Measurements from ENCODE around the gene SH3GL3.

SH3GL3 gene

DNA sequence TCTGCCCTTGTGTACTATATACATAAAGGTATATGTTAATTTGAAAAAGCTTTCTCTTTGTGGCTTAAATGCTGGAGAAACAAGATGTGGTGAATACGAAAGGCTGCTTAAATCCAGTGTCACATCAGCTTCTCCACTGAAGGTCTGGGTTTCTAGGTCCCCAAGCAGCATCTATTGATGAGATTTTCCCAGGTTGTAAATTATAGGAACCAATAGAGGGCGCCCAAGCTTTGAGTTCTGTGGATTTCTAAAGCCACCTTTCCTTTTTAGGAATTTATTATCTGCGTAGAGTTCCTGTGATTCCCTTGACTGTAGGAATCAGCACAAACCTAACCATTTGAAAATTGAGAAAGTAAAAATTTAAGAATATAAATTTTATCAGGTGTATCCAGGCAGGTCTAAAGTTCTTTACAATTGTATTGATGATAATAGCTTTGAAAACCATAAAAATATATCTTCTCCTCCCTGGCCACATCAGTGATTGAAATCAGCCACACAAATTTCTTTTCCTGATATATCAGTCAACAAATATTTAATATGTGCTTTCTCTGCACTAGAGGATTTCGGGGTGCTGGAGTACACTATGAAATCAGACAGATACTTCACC is 118.5 kb downstream of the SH3GL3 start:
- DNase-seq (ENCODE audit: low spot score) = peak; percentile 46

GRCh38 chr15:83567318-83567717 is 120.2 kb downstream of the SH3GL3 start:
- DNase-seq (ENCODE audit: low spot score) = no peak

DNA sequence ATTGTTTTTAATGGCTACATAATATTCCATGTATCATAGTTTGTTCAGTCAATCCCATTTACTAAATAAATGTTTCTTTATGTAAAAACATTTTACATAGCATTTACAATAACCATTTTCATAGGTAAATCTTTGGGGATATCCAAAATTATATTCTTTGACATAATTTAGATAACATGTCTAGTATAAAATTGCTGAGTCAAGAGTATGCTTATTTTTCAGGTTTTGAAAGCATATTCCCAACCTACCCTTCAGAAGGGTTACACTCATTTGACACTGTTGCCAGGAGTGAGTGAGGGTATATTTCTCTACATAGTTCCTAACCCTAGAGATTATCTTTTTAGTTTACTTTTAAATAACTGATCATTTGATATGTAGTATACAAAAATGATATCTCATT is 122.2 kb downstream of the SH3GL3 start:
- DNase-seq (ENCODE audit: low spot score) = no peak

GRCh38 chr15:83570756-83571155 is 123.6 kb downstream of the SH3GL3 start:
- DNase-seq (ENCODE audit: low spot score) = no peak

DNA sequence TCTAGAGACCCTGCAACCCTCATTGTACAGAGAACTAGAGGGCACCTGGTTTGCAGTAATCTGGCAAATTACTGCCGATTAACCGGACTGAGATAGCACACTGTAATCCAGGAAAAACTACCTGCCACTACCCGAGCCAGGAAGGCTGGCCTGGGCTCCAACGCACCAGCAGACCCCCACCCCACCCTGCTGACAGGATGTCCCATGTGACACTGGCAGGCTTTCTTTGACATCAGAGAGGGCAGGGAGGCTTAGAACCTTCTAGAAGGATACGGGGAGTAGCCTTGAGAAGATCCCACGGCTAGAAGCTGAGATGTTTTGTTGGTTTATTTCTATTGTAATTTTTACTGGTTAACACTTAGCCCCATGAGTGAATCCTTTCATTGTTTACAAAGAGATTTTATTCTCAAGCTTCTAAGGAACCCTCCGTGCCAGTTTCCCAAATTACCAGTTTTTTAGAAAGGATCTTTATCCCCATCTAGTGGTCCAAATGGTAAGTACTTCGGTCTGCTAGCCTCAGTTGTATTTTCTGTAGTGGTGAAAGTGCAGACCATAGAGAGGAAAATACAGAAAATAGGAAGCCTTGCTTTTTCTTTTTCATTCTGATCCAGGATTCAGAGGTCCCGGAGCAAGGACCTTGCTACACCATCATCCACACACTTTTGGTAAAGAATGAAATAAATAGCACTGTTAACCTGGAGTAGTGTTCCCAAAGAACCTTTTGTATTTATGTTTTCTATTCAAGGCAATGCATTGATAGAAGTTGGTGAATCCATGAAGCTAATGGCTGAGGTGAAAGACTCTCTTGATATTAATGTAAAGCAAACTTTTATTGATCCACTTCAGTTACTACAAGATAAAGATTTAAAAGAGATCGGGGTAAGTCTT is 124.9 kb downstream of the SH3GL3 start:
- peak; percentile 17 for DNase-seq (ENCODE audit: low spot score)

- no peak for DNase-seq (ENCODE audit: low spot score)
These were observed 127.2 kb downstream of the SH3GL3 start for GRCh38 chr15:83574345-83574744.

DNA sequence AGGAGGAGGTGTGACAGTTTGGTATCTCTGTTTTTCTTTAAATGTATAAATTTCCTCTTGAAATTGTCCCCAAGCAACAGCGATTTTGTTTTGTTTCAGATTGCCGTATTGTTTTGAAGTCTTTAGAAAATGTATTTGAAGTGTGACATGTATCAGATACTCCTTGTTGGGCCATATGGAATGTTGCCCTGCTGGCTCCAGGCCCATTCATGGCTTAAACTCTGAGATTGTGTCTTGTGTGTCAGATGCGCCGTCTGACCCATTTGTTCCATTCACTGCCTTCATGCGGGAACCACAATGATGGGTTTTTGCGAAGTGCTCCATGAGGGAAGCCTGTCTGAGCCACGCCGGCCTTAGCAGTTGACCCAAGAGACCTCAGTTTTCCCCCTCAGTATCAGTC is 131.6 kb downstream of the SH3GL3 start:
- no peak for DNase-seq (ENCODE audit: low spot score)

GRCh38 chr15:83581381-83581780 is 134.2 kb downstream of the SH3GL3 start:
- DNase-seq (ENCODE audit: low spot score) = no peak

DNA sequence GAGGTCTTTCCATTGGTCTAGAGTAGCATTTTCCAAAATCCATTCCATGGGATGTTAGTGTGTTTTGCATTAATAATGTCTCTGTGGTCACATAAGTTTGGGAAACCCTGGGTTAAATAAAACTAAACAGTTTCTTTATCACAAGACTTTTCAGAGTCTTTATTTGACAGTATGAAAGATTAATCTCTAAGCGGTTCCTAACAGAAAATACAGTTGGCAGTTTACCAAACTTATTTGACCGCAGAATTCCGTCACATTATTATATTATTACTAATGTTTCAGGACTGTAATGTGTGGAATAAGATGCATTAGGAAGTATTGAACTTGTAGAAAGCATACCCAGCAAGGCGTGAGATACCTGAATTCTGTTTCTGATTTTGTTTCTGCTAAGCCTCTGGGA is 135.2 kb downstream of the SH3GL3 start:
- no peak for DNase-seq (ENCODE audit: low spot score)

GRCh38 chr15:83585601-83586335 is 138.6 kb downstream of the SH3GL3 start:
- DNase-seq (ENCODE audit: low spot score) = no peak

- DNase-seq (ENCODE audit: low spot score) = no peak
These were observed 139.9 kb downstream of the SH3GL3 start for GRCh38 chr15:83587091-83587490.

DNA sequence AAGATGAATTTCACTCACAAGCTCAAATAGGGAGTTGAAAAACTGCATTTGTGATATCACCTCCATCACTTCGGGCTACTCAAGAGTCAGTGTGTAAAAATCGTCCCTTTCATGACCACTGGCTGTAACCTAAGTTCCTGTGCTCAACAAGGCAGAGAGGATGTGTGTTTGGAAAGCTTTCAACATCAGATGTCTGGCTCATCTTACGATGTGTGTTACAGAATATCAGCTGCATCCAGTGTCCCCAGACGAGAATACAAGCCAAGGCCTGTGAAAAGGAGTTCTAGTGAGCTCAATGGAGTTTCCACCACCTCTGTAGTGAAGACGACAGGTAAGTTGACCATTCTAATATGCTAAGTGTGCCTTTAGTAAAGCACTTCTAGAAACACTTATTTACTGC is 141.3 kb downstream of the SH3GL3 start:
- no peak for DNase-seq (ENCODE audit: low spot score)

- DNase-seq (ENCODE audit: low spot score) = no peak
These were observed 145.4 kb downstream of the SH3GL3 start for GRCh38 chr15:83592370-83593040.

DNA sequence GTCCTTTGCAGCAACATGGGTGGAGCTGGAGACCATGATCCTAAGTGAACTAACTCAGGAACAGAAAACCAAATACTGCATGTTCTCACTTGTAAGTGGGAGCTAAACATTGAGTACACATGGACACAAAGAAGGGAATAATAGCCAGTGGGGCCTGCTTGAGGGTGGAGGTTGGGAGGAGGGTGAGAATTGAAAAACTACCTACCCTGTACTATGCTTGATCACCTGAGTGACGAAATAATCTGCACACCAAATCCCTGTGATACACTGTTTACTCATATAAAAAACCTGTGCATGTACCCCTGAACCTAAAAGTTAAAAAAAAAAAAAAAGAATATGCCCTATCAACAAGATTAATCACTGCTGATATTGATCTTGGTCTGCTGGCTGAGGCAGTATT is 148.1 kb downstream of the SH3GL3 start:
- DNase-seq (ENCODE audit: low spot score) = no peak

DNA sequence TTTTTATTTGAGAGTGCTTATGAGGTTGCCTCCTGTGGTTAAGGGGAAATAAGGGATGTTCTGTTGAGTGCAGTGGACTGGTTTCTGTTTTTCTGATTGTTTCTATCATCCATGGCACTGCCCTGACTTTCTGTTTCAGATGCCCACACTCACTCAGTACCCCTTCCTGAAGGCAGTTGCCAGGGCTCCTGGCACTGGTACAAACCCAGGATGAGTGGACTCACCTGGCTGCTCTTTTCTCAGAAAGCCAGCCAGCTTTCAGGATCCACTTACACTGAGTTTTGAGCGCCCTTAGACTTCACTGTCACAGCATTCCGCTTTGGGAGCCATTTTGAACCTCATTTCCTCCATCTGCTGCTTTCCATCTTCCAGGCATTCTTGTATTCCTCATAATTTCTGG is 150.9 kb downstream of the SH3GL3 start:
- DNase-seq (ENCODE audit: low spot score) = no peak

GRCh38 chr15:83602021-83602420 is 154.9 kb downstream of the SH3GL3 start:
- DNase-seq (ENCODE audit: low spot score) = no peak

DNA sequence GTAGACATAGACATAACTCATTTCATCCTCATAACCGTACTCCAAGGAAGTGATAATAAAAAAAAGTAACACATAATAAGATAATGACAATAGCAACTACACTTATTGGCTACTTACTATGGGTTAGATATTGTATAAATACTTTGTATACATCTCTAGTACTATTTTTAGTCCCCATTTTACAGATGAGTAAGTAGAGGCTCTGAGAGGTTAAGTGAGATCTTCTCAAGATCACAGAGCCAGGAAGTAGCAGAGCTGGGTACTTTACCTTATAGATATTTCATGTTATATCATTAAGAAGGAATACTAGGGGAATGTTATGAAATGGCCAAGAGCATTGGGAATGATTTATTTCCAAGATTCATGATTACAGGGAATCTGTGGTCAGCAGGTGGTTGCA is 157.4 kb downstream of the SH3GL3 start:
- DNase-seq (ENCODE audit: low spot score) = no peak

GRCh38 chr15:83605111-83605945 is 158.2 kb downstream of the SH3GL3 start:
- no peak for DNase-seq (ENCODE audit: low spot score)

- no peak for DNase-seq (ENCODE audit: low spot score)
These were observed 163.0 kb downstream of the SH3GL3 start for GRCh38 chr15:83610132-83610531.

DNA sequence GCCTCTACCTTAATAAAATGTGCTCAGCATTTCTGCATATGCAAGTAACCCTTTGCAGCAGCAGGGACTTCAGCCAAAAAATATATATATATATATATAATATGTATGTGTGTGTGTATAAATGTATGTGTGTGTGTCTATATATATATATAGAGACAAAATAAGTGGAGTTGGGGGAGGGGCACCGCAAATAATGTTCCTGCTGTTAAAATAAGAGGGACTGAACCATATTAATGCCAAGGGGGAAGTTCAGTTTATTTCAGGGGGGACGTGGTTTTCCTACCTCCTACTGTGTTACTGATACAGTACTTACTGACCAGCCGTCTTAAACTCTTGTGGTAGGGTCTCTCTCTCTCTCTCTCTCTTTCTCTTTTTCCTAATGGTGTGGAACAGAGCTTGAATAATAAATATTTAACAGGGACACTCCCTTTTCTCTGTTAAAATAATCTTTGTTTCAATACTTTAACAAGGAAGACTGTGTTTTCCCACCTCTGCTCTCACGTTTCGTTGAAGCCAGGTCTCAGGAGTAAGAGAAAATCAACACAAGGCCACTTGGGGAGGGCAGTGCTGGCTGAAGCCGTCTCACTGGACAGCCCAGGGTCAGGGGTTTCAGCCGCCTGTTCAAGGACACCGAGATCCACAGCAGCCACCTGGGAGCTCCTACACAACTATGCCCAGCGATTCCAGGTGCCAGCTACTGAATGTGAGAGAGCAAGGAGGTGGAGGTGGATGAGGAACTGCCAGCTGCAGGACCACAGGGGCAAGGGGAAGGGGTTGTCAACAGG is 164.0 kb downstream of the SH3GL3 start:
- no peak for DNase-seq (ENCODE audit: low spot score)
